SU-DHL-6 (cell line): ENCODE results near the gene ITGA11.

Experiments
- H2AFZ ChIP-seq: fragments of 200-600 bp; sonication (generic); 2 replicates; pipeline ENCODE4 v1.6.1; 2014; ENCODE audit warnings: low read depth, mild to moderate bottlenecking, moderate library complexity, mixed read lengths, antibody characterized with exemption, low read length; ENCODE audit not compliant: severe bottlenecking
- H3F3A ChIP-seq: fragments of 200-600 bp; shearing (Covaris generic); 2 replicates; pipeline ENCODE4 v1.6.0; 2016; ENCODE audit warnings: antibody characterized with exemption, mild to moderate bottlenecking; ENCODE audit not compliant: insufficient read depth
- H3K27ac ChIP-seq: fragments of 200-600 bp; sonication (generic); 2 replicates; pipeline ENCODE4 v1.5.1; 2016; ENCODE audit warnings: low read depth, mild to moderate bottlenecking, low read length, moderate library complexity, mixed read lengths
- H3K27me3 ChIP-seq: fragments of 200-600 bp; sonication (generic), shearing (Covaris generic); 2 replicates; pipeline ENCODE4 v1.6.0; 2014; ENCODE audit warnings: mild to moderate bottlenecking, low read length
- H3K36me3 ChIP-seq: fragments of 200-600 bp; sonication (generic); 2 replicates; pipeline ENCODE4 v1.6.1; 2014; ENCODE audit warnings: mild to moderate bottlenecking, low read length, mixed read lengths
- H3K4me2 ChIP-seq: fragments of 300-600, 200-600 bp; shearing (Covaris generic), sonication (generic); 2 replicates; pipeline ENCODE4 v1.6.0; 2014; ENCODE audit warnings: low read length, low read depth, mild to moderate bottlenecking; ENCODE audit not compliant: poor library complexity, severe bottlenecking
- H3K4me3 ChIP-seq: fragments of 200-600 bp; sonication (generic); 2 replicates; pipeline ENCODE4 v1.5.1; 2014; ENCODE audit warnings: antibody characterized with exemption, low read length, mild to moderate bottlenecking, mixed read lengths; ENCODE audit not compliant: insufficient read depth, poor library complexity, severe bottlenecking
- H3K79me2 ChIP-seq: fragments of 200-600 bp; sonication (generic); 2 replicates; pipeline ENCODE4 v1.6.1; 2014; ENCODE audit warnings: mild to moderate bottlenecking, low read length, moderate library complexity; ENCODE audit not compliant: insufficient read depth
- H3K9ac ChIP-seq: fragments of 200-600 bp; sonication (generic); 2 replicates; pipeline ENCODE4 v1.7.0; 2014; ENCODE audit warnings: mild to moderate bottlenecking, low read length
- H3K9me2 ChIP-seq: fragments of 200-600 bp; sonication (generic); replicated peaks from 2 replicates; pipeline ENCODE4 v1.6.1; 2014; ENCODE audit warnings: low read length; ENCODE audit not compliant: insufficient read depth
- H3K9me3 ChIP-seq: fragments of 200-600 bp; sonication (generic); 2 replicates; pipeline ENCODE4 v1.6.1; 2014; ENCODE audit warnings: low read length, mixed read lengths; ENCODE audit not compliant: insufficient read depth
- H4K20me1 ChIP-seq: fragments of 200-600 bp; sonication (generic); 2 replicates; pipeline ENCODE4 v1.6.1; 2014; ENCODE audit warnings: low read depth, mild to moderate bottlenecking, antibody characterized with exemption, low read length, moderate library complexity, mixed read lengths
- EZH2phosphoT487 ChIP-seq: fragments of 200-600 bp; sonication (generic), shearing (Covaris generic); conservative IDR thresholded peaks from 2 replicates; pipeline ENCODE4 v1.6.1; 2018; ENCODE audit warnings: mild to moderate bottlenecking, antibody characterized with exemption, low read length, moderate library complexity, mixed read lengths
- TF ChIP-seq, protein P1 (sequence below): fragments of 200-600 bp; sonication (generic); IDR thresholded peaks from one replicate; pipeline ENCODE4 v1.5.1; 2017; ENCODE audit warnings: antibody characterized with exemption, mild to moderate bottlenecking, low read length, moderate library complexity; ENCODE audit not compliant: insufficient read depth, poor library complexity, severe bottlenecking

ITGA11 gene

GRCh38 chr15:68367992-68368391 is 64.0 kb downstream of the ITGA11 start:
- no peaks in the 10 kb centered on the region for H3K79me2 ChIP-seq
- H3K4me2 ChIP-seq, result no peak overlapping the region
- H3K9me2 ChIP-seq, result no peaks in the 10 kb centered on the region
- H4K20me1 ChIP-seq, result no peaks in the 10 kb centered on the region
- no peak overlapping the region for H3K27ac ChIP-seq
- no peak overlapping the region for H3K9ac ChIP-seq
- H3K36me3 ChIP-seq, result no peaks in the 10 kb centered on the region
- H3F3A ChIP-seq, result no peaks in the 10 kb centered on the region
- H3K4me3 ChIP-seq, result no peak overlapping the region
- no peaks in the 10 kb centered on the region for H3K27me3 ChIP-seq
- no peak overlapping the region for H2AFZ ChIP-seq
- TF ChIP-seq, protein P1, sequence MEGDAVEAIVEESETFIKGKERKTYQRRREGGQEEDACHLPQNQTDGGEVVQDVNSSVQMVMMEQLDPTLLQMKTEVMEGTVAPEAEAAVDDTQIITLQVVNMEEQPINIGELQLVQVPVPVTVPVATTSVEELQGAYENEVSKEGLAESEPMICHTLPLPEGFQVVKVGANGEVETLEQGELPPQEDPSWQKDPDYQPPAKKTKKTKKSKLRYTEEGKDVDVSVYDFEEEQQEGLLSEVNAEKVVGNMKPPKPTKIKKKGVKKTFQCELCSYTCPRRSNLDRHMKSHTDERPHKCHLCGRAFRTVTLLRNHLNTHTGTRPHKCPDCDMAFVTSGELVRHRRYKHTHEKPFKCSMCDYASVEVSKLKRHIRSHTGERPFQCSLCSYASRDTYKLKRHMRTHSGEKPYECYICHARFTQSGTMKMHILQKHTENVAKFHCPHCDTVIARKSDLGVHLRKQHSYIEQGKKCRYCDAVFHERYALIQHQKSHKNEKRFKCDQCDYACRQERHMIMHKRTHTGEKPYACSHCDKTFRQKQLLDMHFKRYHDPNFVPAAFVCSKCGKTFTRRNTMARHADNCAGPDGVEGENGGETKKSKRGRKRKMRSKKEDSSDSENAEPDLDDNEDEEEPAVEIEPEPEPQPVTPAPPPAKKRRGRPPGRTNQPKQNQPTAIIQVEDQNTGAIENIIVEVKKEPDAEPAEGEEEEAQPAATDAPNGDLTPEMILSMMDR, result no peak
- TF ChIP-seq EZH2phosphoT487, result no peak
- no peaks in the 10 kb centered on the region for H3K9me3 ChIP-seq

DNA sequence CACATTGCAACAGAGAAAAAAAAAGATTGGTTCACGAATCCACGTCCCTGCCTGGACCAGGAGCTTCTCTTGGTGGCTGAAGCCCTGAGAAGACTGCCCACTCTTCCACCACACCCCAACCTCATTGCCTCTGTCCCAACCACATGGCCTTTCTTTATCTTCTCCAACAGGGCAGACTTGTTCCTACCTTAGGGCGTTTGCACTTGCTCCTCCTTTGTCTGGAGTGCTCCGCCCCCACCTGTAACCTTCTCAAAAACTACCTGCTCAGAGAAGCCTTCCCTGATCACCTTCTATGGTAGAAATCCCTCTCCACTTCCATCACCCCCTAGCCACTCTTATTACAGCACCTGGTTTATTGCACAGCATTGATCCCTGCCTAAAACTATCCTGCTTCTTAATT is 64.7 kb downstream of the ITGA11 start:
- Histone ChIP-seq H3K9me2 (no peaks in the 10 kb centered on the region), H2AFZ (no peak overlapping the region), H3K36me3 (no peaks in the 10 kb centered on the region), H4K20me1 (no peaks in the 10 kb centered on the region), H3K9me3 (no peaks in the 10 kb centered on the region), H3F3A (no peaks in the 10 kb centered on the region), H3K4me3 (no peak overlapping the region), H3K79me2 (no peaks in the 10 kb centered on the region), H3K4me2 (no peak overlapping the region), H3K9ac (no peak overlapping the region), H3K27ac (no peak overlapping the region), H3K27me3 (no peaks in the 10 kb centered on the region)
- TF ChIP-seq EZH2phosphoT487, result no peak
- TF ChIP-seq, protein P1, result no peak

DNA sequence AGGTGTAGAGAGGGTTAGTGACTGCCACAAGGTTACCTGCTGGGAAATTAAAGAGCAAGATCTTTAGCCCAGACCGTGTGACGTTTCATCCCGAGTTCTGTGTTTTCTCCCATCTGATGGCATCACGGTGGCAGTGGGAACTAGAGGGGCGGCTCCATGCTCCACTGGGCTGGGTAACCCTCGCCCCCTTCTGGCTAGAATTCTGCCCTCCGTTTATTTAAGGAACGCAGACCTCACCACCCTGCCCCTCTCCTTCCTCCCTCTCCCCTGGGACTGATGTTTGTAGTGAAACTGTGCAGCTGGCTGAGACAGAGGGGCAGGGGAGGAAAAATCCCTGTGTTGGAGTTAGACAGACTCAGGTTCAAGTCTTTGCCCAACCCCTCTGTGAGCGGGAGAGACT is 65.6 kb downstream of the ITGA11 start:
- TF ChIP-seq EZH2phosphoT487, result no peak
- TF ChIP-seq, protein P1, result no peak
- no peak overlapping the region for H3K4me3 ChIP-seq
- H3K9me2 ChIP-seq, result no peaks in the 10 kb centered on the region
- no peaks in the 10 kb centered on the region for H3K79me2 ChIP-seq
- no peaks in the 10 kb centered on the region for H4K20me1 ChIP-seq
- no peak overlapping the region for H3K9ac ChIP-seq
- no peak overlapping the region for H3K27ac ChIP-seq
- H3K27me3 ChIP-seq, result no peaks in the 10 kb centered on the region
- no peak overlapping the region for H3K4me2 ChIP-seq
- no peaks in the 10 kb centered on the region for H3F3A ChIP-seq
- H2AFZ ChIP-seq, result no peak overlapping the region
- no peaks in the 10 kb centered on the region for H3K36me3 ChIP-seq
- H3K9me3 ChIP-seq, result no peaks in the 10 kb centered on the region
